ENCODE measurements around the gene RPP25L.

DNA sequence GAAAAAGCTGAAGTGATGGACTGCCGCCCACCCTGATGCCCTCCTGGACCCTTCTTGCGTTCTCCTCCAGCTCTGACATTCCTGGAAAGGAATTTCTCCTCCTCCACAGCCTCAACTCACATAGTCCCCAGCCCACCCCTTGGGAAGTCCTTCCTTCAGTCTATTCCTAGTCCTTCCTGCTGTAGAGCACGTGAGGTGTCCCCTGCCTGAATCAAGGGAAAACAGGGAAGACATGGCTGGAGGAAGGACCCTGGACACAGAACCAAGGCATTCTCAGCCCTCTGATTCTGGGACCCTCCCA, 13.2 kb upstream of the RPP25L start:
- TF ChIP-seq, protein P1, sequence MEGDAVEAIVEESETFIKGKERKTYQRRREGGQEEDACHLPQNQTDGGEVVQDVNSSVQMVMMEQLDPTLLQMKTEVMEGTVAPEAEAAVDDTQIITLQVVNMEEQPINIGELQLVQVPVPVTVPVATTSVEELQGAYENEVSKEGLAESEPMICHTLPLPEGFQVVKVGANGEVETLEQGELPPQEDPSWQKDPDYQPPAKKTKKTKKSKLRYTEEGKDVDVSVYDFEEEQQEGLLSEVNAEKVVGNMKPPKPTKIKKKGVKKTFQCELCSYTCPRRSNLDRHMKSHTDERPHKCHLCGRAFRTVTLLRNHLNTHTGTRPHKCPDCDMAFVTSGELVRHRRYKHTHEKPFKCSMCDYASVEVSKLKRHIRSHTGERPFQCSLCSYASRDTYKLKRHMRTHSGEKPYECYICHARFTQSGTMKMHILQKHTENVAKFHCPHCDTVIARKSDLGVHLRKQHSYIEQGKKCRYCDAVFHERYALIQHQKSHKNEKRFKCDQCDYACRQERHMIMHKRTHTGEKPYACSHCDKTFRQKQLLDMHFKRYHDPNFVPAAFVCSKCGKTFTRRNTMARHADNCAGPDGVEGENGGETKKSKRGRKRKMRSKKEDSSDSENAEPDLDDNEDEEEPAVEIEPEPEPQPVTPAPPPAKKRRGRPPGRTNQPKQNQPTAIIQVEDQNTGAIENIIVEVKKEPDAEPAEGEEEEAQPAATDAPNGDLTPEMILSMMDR (IDR thresholded peaks at IDR 0.05) = no peak
- TF ChIP-seq POLR2A (IDR thresholded peaks at IDR 0.05) = no peak
